K562 (cell line): ENCODE results near the gene DCST1. TPM values are rescaled to one million over a fixed set of nuclear protein-coding genes. Genes with fewer than 3 reads are reported as not detected.
A peak's percentile ranks its signal among the peaks of the same experiment; 100 is the strongest.

ENCODE experiments used
- ETS2 ChIP-seq: IDR thresholded peaks from 2 replicates; pipeline ENCODE4 v1.6.1; 2016; ENCODE audit warnings: borderline replicate concordance, missing genetic modification characterization, mild to moderate bottlenecking, moderate library complexity, missing compliant biosample characterization; ENCODE audit not compliant: poor library complexity, severe bottlenecking
- HIVEP1 ChIP-seq: fragments of 250-450 bp; sonication (Bioruptor Pico); IDR thresholded peaks from 2 replicates; pipeline ENCODE4 v1.4.0; 2020; ENCODE audit warnings: mild to moderate bottlenecking
- TAF7 ChIP-seq: fragments of 450-650 bp; IDR thresholded peaks from 2 replicates; pipeline ENCODE4 v1.6.1; 2016; ENCODE audit warnings: missing genetic modification characterization, missing compliant biosample characterization
- ZNF133 ChIP-seq: fragments of 250-450 bp; sonication (Bioruptor Pico); IDR thresholded peaks from 2 replicates; pipeline ENCODE4 v1.4.0; 2020; ENCODE audit warnings: mild to moderate bottlenecking
- ZNF584 ChIP-seq: fragments of 200-800 bp; sonication (Bioruptor generic); IDR thresholded peaks from 2 replicates; pipeline ENCODE4 v1.6.1; 2016; ENCODE audit warnings: low read depth, mild to moderate bottlenecking, missing genetic modification characterization, missing compliant biosample characterization
- polyA plus RNA-seq, 8 experiments: library from polyadenylated mRNA; depleted of rRNA in 4 of 8; stranded (reverse) in 5 of 8; unstranded in 3 of 8; fragments of >200 nt; fragmentation: Nextera tagmentation in 2 of 8; fragmentation: Illumina TruSeq in 1 of 8; extraction: Ambion mirVana in 2 of 8; extraction: Trizol in 1 of 8; gene quantifications; 2 replicates each; pipeline versions ENCODE4 v1.2.1 to v1.2.3, GENCODE V29; 2011 to 2014; ENCODE audit warnings: inconsistent platforms in 1 of 8, missing spikeins in 1 of 8
- total RNA-seq, 7 experiments: library from RNA; depleted of rRNA in 6 of 7; stranded (reverse); fragments of >200 nt in 6 of 7; fragmentation: Illumina TruSeq in 2 of 7; extraction: Trizol in 2 of 7; gene quantifications; 2 replicates each; pipeline versions ENCODE4 v1.2.1 to v1.2.3, GENCODE V29; 2011 to 2021; ENCODE audit warnings: low replicate concordance in 1 of 7
- TF ChIP-seq, protein P1 (sequence below): fragments of 450-650 bp; IDR thresholded peaks from 2 replicates; pipeline ENCODE4 v1.6.1; 2016; ENCODE audit warnings: borderline replicate concordance
- TF ChIP-seq, protein P2 (sequence below), 2 experiments: fragments of 450-650 bp; IDR thresholded peaks; 2 replicates each; pipeline ENCODE4 v1.6.1; 2018; ENCODE audit warnings: mild to moderate bottlenecking in 2 of 2, low read depth in 1 of 2; ENCODE audit not compliant: partially characterized antibody in 2 of 2
- TF ChIP-seq, protein P3 (sequence below): fragments of 450-650 bp; IDR thresholded peaks from 2 replicates; pipeline ENCODE4 v1.6.1; 2018; ENCODE audit not compliant: partially characterized antibody
- TF ChIP-seq, protein P4 (sequence below): sonication (generic); formaldehyde crosslinking; IDR thresholded peaks from 2 replicates; pipeline ENCODE4 v1.8.0; 2022; ENCODE audit warnings: missing genetic modification reagents, mild to moderate bottlenecking, moderate library complexity, borderline replicate concordance
- TF ChIP-seq, protein P5 (sequence below): sonication (generic); formaldehyde crosslinking; IDR thresholded peaks from 2 replicates; pipeline ENCODE4 v1.8.1; 2023; ENCODE audit warnings: missing genetic modification reagents, mild to moderate bottlenecking, borderline replicate concordance

DCST1 gene
- total and polyA plus RNA-seq, 9 of the 15 experiments (the other 6 are each of a cell fraction or from before 2014, with no cell fraction given): not detected

DNA sequence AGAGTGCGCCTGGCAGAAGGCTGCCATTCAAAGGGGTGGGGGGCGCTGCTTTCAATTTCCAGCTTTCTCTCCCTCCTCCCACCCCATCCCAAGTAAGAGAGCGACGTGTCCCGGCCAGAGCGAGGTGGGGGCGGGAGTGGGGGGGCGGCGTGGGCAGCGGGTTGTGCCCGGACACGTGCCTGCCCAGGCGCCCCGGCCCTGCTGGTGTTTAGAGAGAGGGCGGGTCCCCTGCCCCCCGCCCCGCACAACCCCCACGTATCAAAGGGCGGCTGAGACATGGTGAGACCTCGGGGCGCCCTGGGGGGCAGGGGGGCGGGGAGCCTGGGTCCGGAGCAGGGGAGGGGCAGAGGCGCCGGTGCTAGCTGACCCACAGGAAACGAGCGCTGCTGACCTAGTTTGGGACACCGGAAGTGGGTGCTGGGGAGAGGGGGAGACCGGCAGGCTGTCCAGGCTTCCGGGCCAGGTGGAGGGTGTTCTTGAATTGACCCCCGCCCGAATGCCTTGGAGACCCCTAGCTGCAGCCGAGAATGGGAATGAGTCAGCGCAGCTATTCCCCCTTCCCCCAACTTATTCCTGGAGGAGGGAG is 29.8 kb upstream of the DCST1 start (continued):
- TF ChIP-seq, protein P1, sequence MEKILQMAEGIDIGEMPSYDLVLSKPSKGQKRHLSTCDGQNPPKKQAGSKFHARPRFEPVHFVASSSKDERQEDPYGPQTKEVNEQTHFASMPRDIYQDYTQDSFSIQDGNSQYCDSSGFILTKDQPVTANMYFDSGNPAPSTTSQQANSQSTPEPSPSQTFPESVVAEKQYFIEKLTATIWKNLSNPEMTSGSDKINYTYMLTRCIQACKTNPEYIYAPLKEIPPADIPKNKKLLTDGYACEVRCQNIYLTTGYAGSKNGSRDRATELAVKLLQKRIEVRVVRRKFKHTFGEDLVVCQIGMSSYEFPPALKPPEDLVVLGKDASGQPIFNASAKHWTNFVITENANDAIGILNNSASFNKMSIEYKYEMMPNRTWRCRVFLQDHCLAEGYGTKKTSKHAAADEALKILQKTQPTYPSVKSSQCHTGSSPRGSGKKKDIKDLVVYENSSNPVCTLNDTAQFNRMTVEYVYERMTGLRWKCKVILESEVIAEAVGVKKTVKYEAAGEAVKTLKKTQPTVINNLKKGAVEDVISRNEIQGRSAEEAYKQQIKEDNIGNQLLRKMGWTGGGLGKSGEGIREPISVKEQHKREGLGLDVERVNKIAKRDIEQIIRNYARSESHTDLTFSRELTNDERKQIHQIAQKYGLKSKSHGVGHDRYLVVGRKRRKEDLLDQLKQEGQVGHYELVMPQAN: peak; percentile 24; the same call in 1 of the 2 replicates
- TF ChIP-seq TAF7 (no peak), ZNF584 (peak; percentile 72), ETS2 (no peak), HIVEP1 (no peak), ZNF133 (no peak)
- TF ChIP-seq, protein P2, sequence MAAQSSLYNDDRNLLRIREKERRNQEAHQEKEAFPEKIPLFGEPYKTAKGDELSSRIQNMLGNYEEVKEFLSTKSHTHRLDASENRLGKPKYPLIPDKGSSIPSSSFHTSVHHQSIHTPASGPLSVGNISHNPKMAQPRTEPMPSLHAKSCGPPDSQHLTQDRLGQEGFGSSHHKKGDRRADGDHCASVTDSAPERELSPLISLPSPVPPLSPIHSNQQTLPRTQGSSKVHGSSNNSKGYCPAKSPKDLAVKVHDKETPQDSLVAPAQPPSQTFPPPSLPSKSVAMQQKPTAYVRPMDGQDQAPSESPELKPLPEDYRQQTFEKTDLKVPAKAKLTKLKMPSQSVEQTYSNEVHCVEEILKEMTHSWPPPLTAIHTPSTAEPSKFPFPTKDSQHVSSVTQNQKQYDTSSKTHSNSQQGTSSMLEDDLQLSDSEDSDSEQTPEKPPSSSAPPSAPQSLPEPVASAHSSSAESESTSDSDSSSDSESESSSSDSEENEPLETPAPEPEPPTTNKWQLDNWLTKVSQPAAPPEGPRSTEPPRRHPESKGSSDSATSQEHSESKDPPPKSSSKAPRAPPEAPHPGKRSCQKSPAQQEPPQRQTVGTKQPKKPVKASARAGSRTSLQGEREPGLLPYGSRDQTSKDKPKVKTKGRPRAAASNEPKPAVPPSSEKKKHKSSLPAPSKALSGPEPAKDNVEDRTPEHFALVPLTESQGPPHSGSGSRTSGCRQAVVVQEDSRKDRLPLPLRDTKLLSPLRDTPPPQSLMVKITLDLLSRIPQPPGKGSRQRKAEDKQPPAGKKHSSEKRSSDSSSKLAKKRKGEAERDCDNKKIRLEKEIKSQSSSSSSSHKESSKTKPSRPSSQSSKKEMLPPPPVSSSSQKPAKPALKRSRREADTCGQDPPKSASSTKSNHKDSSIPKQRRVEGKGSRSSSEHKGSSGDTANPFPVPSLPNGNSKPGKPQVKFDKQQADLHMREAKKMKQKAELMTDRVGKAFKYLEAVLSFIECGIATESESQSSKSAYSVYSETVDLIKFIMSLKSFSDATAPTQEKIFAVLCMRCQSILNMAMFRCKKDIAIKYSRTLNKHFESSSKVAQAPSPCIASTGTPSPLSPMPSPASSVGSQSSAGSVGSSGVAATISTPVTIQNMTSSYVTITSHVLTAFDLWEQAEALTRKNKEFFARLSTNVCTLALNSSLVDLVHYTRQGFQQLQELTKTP (IDR thresholded peaks at IDR 0.05; ENCODE audit: low read depth in 1 of 2, partially characterized antibody in 2 of 2): no peak
- TF ChIP-seq, protein P3, sequence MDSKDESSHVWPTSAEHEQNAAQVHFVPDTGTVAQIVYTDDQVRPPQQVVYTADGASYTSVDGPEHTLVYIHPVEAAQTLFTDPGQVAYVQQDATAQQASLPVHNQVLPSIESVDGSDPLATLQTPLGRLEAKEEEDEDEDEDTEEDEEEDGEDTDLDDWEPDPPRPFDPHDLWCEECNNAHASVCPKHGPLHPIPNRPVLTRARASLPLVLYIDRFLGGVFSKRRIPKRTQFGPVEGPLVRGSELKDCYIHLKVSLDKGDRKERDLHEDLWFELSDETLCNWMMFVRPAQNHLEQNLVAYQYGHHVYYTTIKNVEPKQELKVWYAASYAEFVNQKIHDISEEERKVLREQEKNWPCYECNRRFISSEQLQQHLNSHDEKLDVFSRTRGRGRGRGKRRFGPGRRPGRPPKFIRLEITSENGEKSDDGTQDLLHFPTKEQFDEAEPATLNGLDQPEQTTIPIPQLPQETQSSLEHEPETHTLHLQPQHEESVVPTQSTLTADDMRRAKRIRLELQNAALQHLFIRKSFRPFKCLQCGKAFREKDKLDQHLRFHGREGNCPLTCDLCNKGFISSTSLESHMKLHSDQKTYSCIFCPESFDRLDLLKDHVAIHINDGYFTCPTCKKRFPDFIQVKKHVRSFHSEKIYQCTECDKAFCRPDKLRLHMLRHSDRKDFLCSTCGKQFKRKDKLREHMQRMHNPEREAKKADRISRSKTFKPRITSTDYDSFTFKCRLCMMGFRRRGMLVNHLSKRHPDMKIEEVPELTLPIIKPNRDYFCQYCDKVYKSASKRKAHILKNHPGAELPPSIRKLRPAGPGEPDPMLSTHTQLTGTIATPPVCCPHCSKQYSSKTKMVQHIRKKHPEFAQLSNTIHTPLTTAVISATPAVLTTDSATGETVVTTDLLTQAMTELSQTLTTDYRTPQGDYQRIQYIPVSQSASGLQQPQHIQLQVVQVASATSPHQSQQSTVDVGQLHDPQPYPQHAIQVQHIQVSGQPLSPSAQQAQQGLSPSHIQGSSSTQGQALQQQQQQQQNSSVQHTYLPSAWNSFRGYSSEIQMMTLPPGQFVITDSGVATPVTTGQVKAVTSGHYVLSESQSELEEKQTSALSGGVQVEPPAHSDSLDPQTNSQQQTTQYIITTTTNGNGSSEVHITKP: peak; percentile 55
- TF ChIP-seq, protein P4, sequence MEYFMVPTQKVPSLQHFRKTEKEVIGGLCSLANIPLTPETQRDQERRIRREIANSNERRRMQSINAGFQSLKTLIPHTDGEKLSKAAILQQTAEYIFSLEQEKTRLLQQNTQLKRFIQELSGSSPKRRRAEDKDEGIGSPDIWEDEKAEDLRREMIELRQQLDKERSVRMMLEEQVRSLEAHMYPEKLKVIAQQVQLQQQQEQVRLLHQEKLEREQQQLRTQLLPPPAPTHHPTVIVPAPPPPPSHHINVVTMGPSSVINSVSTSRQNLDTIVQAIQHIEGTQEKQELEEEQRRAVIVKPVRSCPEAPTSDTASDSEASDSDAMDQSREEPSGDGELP (CRISPR knock-in tag): no peak
- TF ChIP-seq, protein P5, sequence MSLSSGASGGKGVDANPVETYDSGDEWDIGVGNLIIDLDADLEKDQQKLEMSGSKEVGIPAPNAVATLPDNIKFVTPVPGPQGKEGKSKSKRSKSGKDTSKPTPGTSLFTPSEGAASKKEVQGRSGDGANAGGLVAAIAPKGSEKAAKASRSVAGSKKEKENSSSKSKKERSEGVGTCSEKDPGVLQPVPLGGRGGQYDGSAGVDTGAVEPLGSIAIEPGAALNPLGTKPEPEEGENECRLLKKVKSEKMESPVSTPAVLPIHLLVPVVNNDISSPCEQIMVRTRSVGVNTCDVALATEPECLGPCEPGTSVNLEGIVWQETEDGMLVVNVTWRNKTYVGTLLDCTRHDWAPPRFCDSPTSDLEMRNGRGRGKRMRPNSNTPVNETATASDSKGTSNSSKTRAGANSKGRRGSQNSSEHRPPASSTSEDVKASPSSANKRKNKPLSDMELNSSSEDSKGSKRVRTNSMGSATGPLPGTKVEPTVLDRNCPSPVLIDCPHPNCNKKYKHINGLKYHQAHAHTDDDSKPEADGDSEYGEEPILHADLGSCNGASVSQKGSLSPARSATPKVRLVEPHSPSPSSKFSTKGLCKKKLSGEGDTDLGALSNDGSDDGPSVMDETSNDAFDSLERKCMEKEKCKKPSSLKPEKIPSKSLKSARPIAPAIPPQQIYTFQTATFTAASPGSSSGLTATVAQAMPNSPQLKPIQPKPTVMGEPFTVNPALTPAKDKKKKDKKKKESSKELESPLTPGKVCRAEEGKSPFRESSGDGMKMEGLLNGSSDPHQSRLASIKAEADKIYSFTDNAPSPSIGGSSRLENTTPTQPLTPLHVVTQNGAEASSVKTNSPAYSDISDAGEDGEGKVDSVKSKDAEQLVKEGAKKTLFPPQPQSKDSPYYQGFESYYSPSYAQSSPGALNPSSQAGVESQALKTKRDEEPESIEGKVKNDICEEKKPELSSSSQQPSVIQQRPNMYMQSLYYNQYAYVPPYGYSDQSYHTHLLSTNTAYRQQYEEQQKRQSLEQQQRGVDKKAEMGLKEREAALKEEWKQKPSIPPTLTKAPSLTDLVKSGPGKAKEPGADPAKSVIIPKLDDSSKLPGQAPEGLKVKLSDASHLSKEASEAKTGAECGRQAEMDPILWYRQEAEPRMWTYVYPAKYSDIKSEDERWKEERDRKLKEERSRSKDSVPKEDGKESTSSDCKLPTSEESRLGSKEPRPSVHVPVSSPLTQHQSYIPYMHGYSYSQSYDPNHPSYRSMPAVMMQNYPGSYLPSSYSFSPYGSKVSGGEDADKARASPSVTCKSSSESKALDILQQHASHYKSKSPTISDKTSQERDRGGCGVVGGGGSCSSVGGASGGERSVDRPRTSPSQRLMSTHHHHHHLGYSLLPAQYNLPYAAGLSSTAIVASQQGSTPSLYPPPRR (CRISPR knock-in tag): no peak
